GM19238 (cell line): ENCODE measurements around the gene TSPAN15.

Source experiments
- DNase-seq: peaks from one replicate; pipeline ENCODE4 v3.0.0; 2011; ENCODE audit warnings: low spot score; ENCODE audit not compliant: insufficient read length

The TSPAN15 gene

GRCh38 chr10:69451209-69451783, at the start of gene TSPAN15:
TSS of gene TSPAN15 (plus strand) at chr10:69451465. CDS start at chr10:69451595, 130 bp downstream.
- peak; percentile 58 for DNase-seq

GRCh38 chr10:69402386-69402785, 48.9 kb upstream of the TSPAN15 start:
- DNase-seq = no peak

- no peak for DNase-seq
These were observed 48.2 kb upstream of the TSPAN15 start for GRCh38 chr10:69403066-69403465.

GRCh38 chr10:69403519-69403918, 47.7 kb upstream of the TSPAN15 start:
- no peak for DNase-seq

GRCh38 chr10:69404786-69405185, 46.5 kb upstream of the TSPAN15 start:
- no peak for DNase-seq

GRCh38 chr10:69405221-69405620, 46.0 kb upstream of the TSPAN15 start:
- no peak for DNase-seq

GRCh38 chr10:69406302-69406811, 44.9 kb upstream of the TSPAN15 start:
- no peak for DNase-seq

GRCh38 chr10:69406816-69407580, 44.3 kb upstream of the TSPAN15 start:
- no peak for DNase-seq

GRCh38 chr10:69407621-69408301, 43.5 kb upstream of the TSPAN15 start:
- no peak for DNase-seq

GRCh38 chr10:69408318-69409175, 42.7 kb upstream of the TSPAN15 start:
- peak; percentile 94 for DNase-seq

GRCh38 chr10:69409176-69409495, 42.1 kb upstream of the TSPAN15 start:
- DNase-seq = no peak

GRCh38 chr10:69409968-69410367, 41.3 kb upstream of the TSPAN15 start:
- peak; percentile 54 for DNase-seq

- DNase-seq = no peak
These were observed 40.8 kb upstream of the TSPAN15 start for GRCh38 chr10:69410487-69410886.

- DNase-seq = no peak
These were observed 39.8 kb upstream of the TSPAN15 start for GRCh38 chr10:69411476-69411875.

GRCh38 chr10:69412232-69412790, 39.0 kb upstream of the TSPAN15 start:
- DNase-seq = no peak

GRCh38 chr10:69413221-69413865, 37.9 kb upstream of the TSPAN15 start:
- peak; percentile 39 for DNase-seq

GRCh38 chr10:69414036-69415018, 36.9 kb upstream of the TSPAN15 start:
- DNase-seq = no peak

GRCh38 chr10:69415049-69415448, 36.2 kb upstream of the TSPAN15 start:
- no peak for DNase-seq

- DNase-seq = no peak
These were observed 35.3 kb upstream of the TSPAN15 start for GRCh38 chr10:69415951-69416350.
